H1 (cell line): Measurements from ENCODE around the gene C16orf54. TPM values are rescaled to one million over a fixed set of nuclear protein-coding genes. Genes with fewer than 3 reads are reported as not detected.

Experiments used
- CTCF ChIA-PET: fragments of 300-600 bp; sonication (Branson Sonifier 250); formaldehyde crosslinking; loops from one replicate; lab custom pipeline; 2021; ENCODE audit not compliant: partially characterized antibody; lab: Charles Lee
- POLR2A ChIA-PET: fragments of 300-600 bp; sonication (Branson Sonifier 250); formaldehyde crosslinking; loops from one replicate; lab custom pipeline; 2021; ENCODE audit warnings: inconsistent platforms; ENCODE audit not compliant: partially characterized antibody; lab: Charles Lee
- DNase-seq, 2 experiments: peaks; one replicate each; pipeline versions ENCODE4 v3.0.0 to v3.0.0-alpha.2; 2010 to 2022; ENCODE audit warnings: low spot score in 2 of 2, low read depth in 1 of 2, mixed read lengths in 1 of 2
- FAIRE-seq: peaks from 2 replicates; lab custom pipeline; 2011; peaks lifted over from hg19 to GRCh38; lab: Jason Lieb, UNC
- H2AFZ ChIP-seq: 2 replicates; pipeline ENCODE4 v1.8.1; 2012; ENCODE audit warnings: low read length, inconsistent platforms
- H2AK5ac ChIP-seq: 2 replicates; pipeline ENCODE4 v1.6.1; 2013; ENCODE audit warnings: low read depth, low read length
- H2BK120ac ChIP-seq: replicated peaks from 2 replicates; pipeline ENCODE3; 2013; ENCODE audit warnings: low read depth, low read length, inconsistent platforms
- H2BK12ac ChIP-seq: 2 replicates; pipeline ENCODE4 v1.6.1; 2013; ENCODE audit warnings: low read depth, low read length
- H2BK15ac ChIP-seq: 2 replicates; pipeline ENCODE4 v1.6.1; 2013; ENCODE audit warnings: low read length
- H2BK20ac ChIP-seq: 2 replicates; pipeline ENCODE4 v1.6.1; 2013; ENCODE audit warnings: low read length
- H2BK5ac ChIP-seq: 2 replicates; pipeline ENCODE4 v1.6.1; 2013; ENCODE audit warnings: low read depth, low read length
- H3K14ac ChIP-seq: 2 replicates; pipeline ENCODE4 v1.6.1; 2013; ENCODE audit warnings: inconsistent platforms; ENCODE audit not compliant: insufficient read length
- H3K18ac ChIP-seq: 2 replicates; pipeline ENCODE4 v1.6.1; 2013; ENCODE audit warnings: low read length; ENCODE audit errors: extremely low read depth
- H3K23ac ChIP-seq: 2 replicates; pipeline ENCODE4 v1.6.1; 2013; ENCODE audit warnings: inconsistent platforms; ENCODE audit not compliant: insufficient read length
- H3K23me2 ChIP-seq: 2 replicates; pipeline ENCODE4 v1.6.1; 2013; ENCODE audit warnings: low read depth, low read length
- H3K27ac ChIP-seq: 2 replicates; pipeline ENCODE4 v1.6.1; 2011; ENCODE audit warnings: low read depth, low read length, inconsistent platforms
- H3K27me3 ChIP-seq, 4 experiments: replicated peaks in 1 of 4; 1 replicate in 1 of 4; 2 replicates in 3 of 4; pipeline versions ENCODE4 v1.6.1 to v1.8.1; 2011 to 2013; ENCODE audit warnings: low read length in 3 of 4, mild to moderate bottlenecking in 3 of 4, inconsistent platforms in 2 of 4, mixed read lengths in 2 of 4, moderate library complexity in 1 of 4; ENCODE audit not compliant: control insufficient read depth in 3 of 4, insufficient read depth in 3 of 4; ENCODE audit errors: extremely low read depth in 1 of 4
- H3K36me3 ChIP-seq, 4 experiments: 2 replicates each; pipeline versions ENCODE4 v1.6.1 to v1.8.1; 2011 to 2013; ENCODE audit warnings: mild to moderate bottlenecking in 4 of 4, low read length in 3 of 4, moderate library complexity in 2 of 4, control low read depth in 1 of 4, inconsistent platforms in 1 of 4; ENCODE audit not compliant: insufficient read depth in 4 of 4, control insufficient read depth in 2 of 4
- H3K4ac ChIP-seq: replicated peaks from 2 replicates; pipeline ENCODE3; 2013; ENCODE audit warnings: low read length, low read depth, mixed read lengths, inconsistent platforms; ENCODE audit not compliant: insufficient read length
- H3K4me1 ChIP-seq, 4 experiments: replicated peaks in 1 of 4; 1 replicate in 1 of 4; 2 replicates in 3 of 4; pipeline versions ENCODE4 v1.6.1 to v1.8.1; 2011 to 2013; ENCODE audit warnings: low read length in 3 of 4, inconsistent platforms in 2 of 4, mixed read lengths in 1 of 4; ENCODE audit not compliant: insufficient read depth in 4 of 4, control insufficient read depth in 3 of 4
- H3K4me2 ChIP-seq, 2 experiments: 2 replicates each; pipeline versions ENCODE4 v1.6.1 to v1.8.1; 2011 to 2013; ENCODE audit warnings: low read depth in 2 of 2, low read length in 2 of 2, control low read depth in 1 of 2, inconsistent platforms in 1 of 2, mild to moderate bottlenecking in 1 of 2; ENCODE audit not compliant: insufficient read depth in 1 of 2
- H3K4me3 ChIP-seq, 4 experiments: fragments of 200-600, 300-600 bp in 1 of 4; sonication (generic), shearing (Covaris generic), sonication (Bioruptor Twin) in 1 of 4; 2 replicates each; pipeline versions ENCODE4 v1.5.1 to v1.8.1; 2011 to 2016; ENCODE audit warnings: low read length in 4 of 4, low read depth in 3 of 4, control low read depth in 2 of 4, inconsistent platforms in 2 of 4, mild to moderate bottlenecking in 2 of 4, mixed read lengths in 1 of 4, moderate library complexity in 1 of 4; ENCODE audit not compliant: insufficient read depth in 2 of 4; ENCODE audit errors: extremely low read depth in 1 of 4
- H3K56ac ChIP-seq: replicated peaks from 2 replicates; pipeline ENCODE3; 2013; ENCODE audit warnings: low read depth, mild to moderate bottlenecking, mixed read lengths, low read length, inconsistent platforms; ENCODE audit not compliant: insufficient read length
- H3K79me1 ChIP-seq: 2 replicates; pipeline ENCODE4 v1.6.1; 2013; ENCODE audit warnings: low read depth, low read length, control low read depth
- H3K79me2 ChIP-seq, 2 experiments: 2 replicates each; pipeline versions ENCODE4 v1.6.1 to v1.8.1; 2012 to 2013; ENCODE audit warnings: low read length in 2 of 2, mild to moderate bottlenecking in 2 of 2, inconsistent platforms in 1 of 2; ENCODE audit not compliant: insufficient read depth in 2 of 2, control insufficient read depth in 1 of 2
- H3K9ac ChIP-seq, 4 experiments: replicated peaks in 1 of 4; 1 replicate in 1 of 4; 2 replicates in 3 of 4; pipeline versions ENCODE4 v1.6.1 to v1.8.1; 2011 to 2013; ENCODE audit warnings: low read depth in 3 of 4, low read length in 3 of 4, control low read depth in 2 of 4, mild to moderate bottlenecking in 2 of 4, moderate library complexity in 2 of 4, inconsistent platforms in 1 of 4; ENCODE audit errors: extremely low read depth in 1 of 4
- H3K9me3 ChIP-seq, 2 experiments: 2 replicates each; pipeline versions ENCODE4 v1.6.1 to v1.8.1; 2012 to 2013; ENCODE audit warnings: mild to moderate bottlenecking in 2 of 2, moderate library complexity in 2 of 2, control low read depth in 1 of 2, inconsistent platforms in 1 of 2, low read depth in 1 of 2, low read length in 1 of 2, mixed read lengths in 1 of 2; ENCODE audit not compliant: insufficient read depth in 2 of 2
- H4K20me1 ChIP-seq, 2 experiments: replicated peaks in 1 of 2; 2 replicates each; pipeline versions ENCODE3 to v1.8.1; 2011 to 2013; ENCODE audit warnings: inconsistent platforms in 2 of 2, low read length in 2 of 2, mild to moderate bottlenecking in 1 of 2; ENCODE audit not compliant: insufficient read depth in 2 of 2, control insufficient read depth in 1 of 2
- H4K5ac ChIP-seq: 2 replicates; pipeline ENCODE4 v1.6.1; 2013; ENCODE audit warnings: low read length, low read depth, mixed read lengths, inconsistent platforms; ENCODE audit not compliant: insufficient read length
- H4K8ac ChIP-seq: 2 replicates; pipeline ENCODE4 v1.8.0; 2013; ENCODE audit warnings: mild to moderate bottlenecking, moderate library complexity, low read length, inconsistent platforms; ENCODE audit not compliant: insufficient read depth; ENCODE audit errors: extremely low read depth
- H4K91ac ChIP-seq: replicated peaks from 2 replicates; pipeline ENCODE3; 2013; ENCODE audit warnings: low read length, mixed read lengths, inconsistent platforms; ENCODE audit not compliant: insufficient read length
- BACH1 ChIP-seq: IDR thresholded peaks from 2 replicates; pipeline ENCODE4 v1.6.1; 2012; ENCODE audit warnings: low read length, improper control_type of control experiment
- SIRT6 ChIP-seq: IDR thresholded peaks from one replicate; pipeline ENCODE4 v1.7.1; 2012; ENCODE audit warnings: low read length, inconsistent platforms
- WGBS, 2 experiments: shearing (Covaris generic) in 1 of 2; methylation state at CpG; one replicate each; pipeline versions ENCODE4 v1.1.6 to v1.1.7; 2013 to 2015; ENCODE audit warnings: low lambda C conversion rate in 2 of 2, mixed read lengths in 2 of 2, inconsistent platforms in 1 of 2, low coverage in 1 of 2, missing lambda C conversion rate in 1 of 2; ENCODE audit not compliant: insufficient replicate concordance in 2 of 2, insufficient coverage in 1 of 2, insufficient read length in 1 of 2; ENCODE audit errors: extremely low coverage in 1 of 2, missing lambda C conversion rate in 1 of 2; 5-methylcytosine and 5-hydroxymethylcytosine counted together
- polyA plus RNA-seq, 7 experiments: library from polyadenylated mRNA; depleted of rRNA in 3 of 7; stranded (reverse) in 5 of 7; unstranded in 2 of 7; fragments of >200 nt in 5 of 7; fragments of 200-250 nt in 2 of 7; gene quantifications; 1 replicate in 5 of 7; 2 replicates in 1 of 7; 4 replicates in 1 of 7; pipeline versions ENCODE4 v1.2.1 to v1.2.3, GENCODE V29; 2011 to 2013; ENCODE audit warnings: missing spikeins in 2 of 7, mixed read lengths in 2 of 7
- total RNA-seq: library from RNA; stranded (reverse); fragmentation: NEBNext Ultra II Directional; extraction: Animal tissue kit (Norgen Biotek cat#: 25700); gene quantifications from 2 replicates; pipeline ENCODE4 v1.2.1, GENCODE V29; 2021
- TF ChIP-seq, protein P1 (sequence below), 3 experiments: IDR thresholded peaks; 1 replicate in 2 of 3; 2 replicates in 1 of 3; pipeline versions ENCODE4 v1.5.1 to v1.6.1; 2011; ENCODE audit warnings: low read length in 3 of 3, mild to moderate bottlenecking in 3 of 3, inconsistent platforms in 2 of 3, low read depth in 1 of 3, moderate library complexity in 1 of 3; ENCODE audit not compliant: insufficient read depth in 1 of 3; ENCODE audit errors: control extremely low read depth in 1 of 3

Gene C16orf54
- total and polyA plus RNA-seq, 2 of the 8 experiments (the other 6 are each of a cell fraction or from before 2014, with no cell fraction given) = not detected

GRCh38 chr16:29756654-29757053, 10.9 kb upstream of the C16orf54 start:
- no peak overlapping the region for H2BK120ac ChIP-seq
- H3K79me2 ChIP-seq = no peaks in the 10 kb centered on the region
- ChIA-PET CTCF (interaction anchor here (0.6 to 7.0 kb wide), 9 partner anchors 9 to 98 kb away, joined by 3 to 29 read pairs (median 3); no protein-coding TSS in a partner anchor), POLR2A (interaction anchor here (0.6 to 3.6 kb wide), 7 partner anchors 10 to 45 kb away, joined by 3 to 17 read pairs (median 5); partner anchors contain the start of genes C16orf54 and KIF22)
- no peak overlapping the region for H2BK20ac ChIP-seq
- H2AFZ ChIP-seq = no peak overlapping the region
- 90% methylated on average over 1 of the region's 1 CpG; no CpG with 5 or more reads in 1 of the 2 experiments for WGBS, 2 experiments
- H4K8ac ChIP-seq = no peak overlapping the region
- no peak overlapping the region for H3K4ac ChIP-seq
- no peak overlapping the region for H3K9ac ChIP-seq
- H3K18ac ChIP-seq = no peak overlapping the region
- no peak overlapping the region for H3K27ac ChIP-seq
- H3K4me3 ChIP-seq = no peak overlapping the region
- H3K14ac ChIP-seq = no peak overlapping the region
- DNase-seq = no peak
- no peak overlapping the region for H4K5ac ChIP-seq
- no peaks in the 10 kb centered on the region for H4K20me1 ChIP-seq
- no peaks in the 10 kb centered on the region for H3K9me3 ChIP-seq
- H3K56ac ChIP-seq = no peak overlapping the region
- H3K23ac ChIP-seq = no peak overlapping the region
- TF ChIP-seq SIRT6 (no peak), BACH1 (no peak)
- TF ChIP-seq, protein P1, sequence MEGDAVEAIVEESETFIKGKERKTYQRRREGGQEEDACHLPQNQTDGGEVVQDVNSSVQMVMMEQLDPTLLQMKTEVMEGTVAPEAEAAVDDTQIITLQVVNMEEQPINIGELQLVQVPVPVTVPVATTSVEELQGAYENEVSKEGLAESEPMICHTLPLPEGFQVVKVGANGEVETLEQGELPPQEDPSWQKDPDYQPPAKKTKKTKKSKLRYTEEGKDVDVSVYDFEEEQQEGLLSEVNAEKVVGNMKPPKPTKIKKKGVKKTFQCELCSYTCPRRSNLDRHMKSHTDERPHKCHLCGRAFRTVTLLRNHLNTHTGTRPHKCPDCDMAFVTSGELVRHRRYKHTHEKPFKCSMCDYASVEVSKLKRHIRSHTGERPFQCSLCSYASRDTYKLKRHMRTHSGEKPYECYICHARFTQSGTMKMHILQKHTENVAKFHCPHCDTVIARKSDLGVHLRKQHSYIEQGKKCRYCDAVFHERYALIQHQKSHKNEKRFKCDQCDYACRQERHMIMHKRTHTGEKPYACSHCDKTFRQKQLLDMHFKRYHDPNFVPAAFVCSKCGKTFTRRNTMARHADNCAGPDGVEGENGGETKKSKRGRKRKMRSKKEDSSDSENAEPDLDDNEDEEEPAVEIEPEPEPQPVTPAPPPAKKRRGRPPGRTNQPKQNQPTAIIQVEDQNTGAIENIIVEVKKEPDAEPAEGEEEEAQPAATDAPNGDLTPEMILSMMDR (IDR thresholded peaks at IDR 0.05; ENCODE audit: control extremely low read depth in 1 of 3, insufficient read depth in 1 of 3, low read depth in 1 of 3, low read length in 3 of 3) = no peak
- TF ChIP-seq, all 59 proteins: peak for 0
- no peaks in the 10 kb centered on the region for H3K4me1 ChIP-seq
- no peak overlapping the region for H2BK12ac ChIP-seq
- H3K23me2 ChIP-seq = no peaks in the 10 kb centered on the region
- no peak overlapping the region for H3K4me2 ChIP-seq
- H3K36me3 ChIP-seq = no peaks in the 10 kb centered on the region
- no peak overlapping the region for H4K91ac ChIP-seq
- FAIRE-seq = no peak
- no peak overlapping the region for H2BK5ac ChIP-seq
- no peak overlapping the region for H2AK5ac ChIP-seq
- H3K27me3 ChIP-seq = no peaks in the 10 kb centered on the region
- no peak overlapping the region for H2BK15ac ChIP-seq
- no peaks in the 10 kb centered on the region for H3K79me1 ChIP-seq
